HG03139 (cell line): ENCODE measurements around the gene TTC36.
"Not testable (repeated sequence)": the region's sequence is repeated elsewhere in the genome, so short reads cannot be mapped to it uniquely, and the experiment has no call there.

Experiments used
- ATAC-seq: cut with Tn5 transposase; IDR thresholded peaks from one replicate; pipeline ENCODE4 v1.9.1; 2021; ENCODE audit not compliant: unreplicated experiment

TTC36 gene

GRCh38 chr11:118577995-118578394, 50.7 kb downstream of the TTC36 start:
- ATAC-seq = not testable (repeated sequence)
